ENCODE results near the gene HAS3.
A peak's percentile ranks its signal among the peaks of the same experiment; 100 is the strongest.

Gene HAS3

GRCh38 chr16:69089091-69089910, 16.2 kb upstream of the HAS3 start:
- DNase-seq (ENCODE audit: low read depth), result no peak

DNA sequence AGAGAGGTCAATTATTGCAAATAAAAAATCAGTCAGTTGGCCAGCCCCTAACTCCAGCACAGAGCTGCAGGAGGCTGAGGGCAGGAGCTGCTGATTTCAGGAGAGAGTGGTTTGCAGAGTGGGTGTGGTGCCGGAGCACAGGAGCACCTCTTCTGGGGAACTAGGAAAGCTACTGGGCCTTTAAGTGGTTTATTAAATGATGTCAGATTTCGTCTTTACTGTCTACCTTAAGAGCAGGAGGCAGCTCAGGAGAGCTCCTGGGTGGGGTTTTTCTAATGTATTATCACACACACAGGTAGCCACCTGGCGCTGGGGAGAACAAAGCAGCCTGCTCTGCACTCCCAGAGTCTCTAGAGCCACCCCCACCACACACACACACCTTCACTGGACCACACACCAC, 11.5 kb upstream of the HAS3 start:
- DNase-seq (ENCODE audit: low read depth), result no peak

DNA sequence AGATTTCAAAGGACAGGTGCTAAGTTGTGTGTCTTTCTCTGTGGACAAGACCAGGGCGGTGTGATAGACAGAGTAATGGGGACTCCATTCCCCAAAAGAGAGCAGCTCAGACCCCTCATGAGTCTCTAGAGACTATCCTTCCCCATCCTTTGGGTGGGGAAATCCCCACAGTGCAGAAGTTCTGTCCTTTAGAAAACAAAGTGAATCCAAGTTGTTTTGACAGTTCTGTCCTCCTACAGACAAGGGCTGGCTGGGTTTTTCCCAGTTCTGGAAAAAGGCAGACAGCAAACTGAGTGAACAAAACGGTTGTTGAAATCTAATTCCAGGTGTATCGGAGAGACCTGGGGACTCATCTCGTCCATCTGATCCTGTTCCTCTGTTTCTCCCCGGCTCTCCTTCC, 11.0 kb upstream of the HAS3 start:
- DNase-seq (ENCODE audit: low read depth), result no peak

GRCh38 chr16:69095193-69095592, 10.3 kb upstream of the HAS3 start:
- DNase-seq (ENCODE audit: low read depth), result no peak

- DNase-seq (ENCODE audit: low read depth), result no peak
Observed at GRCh38 chr16:69100071-69100691, 5.3 kb upstream of the HAS3 start.

DNA sequence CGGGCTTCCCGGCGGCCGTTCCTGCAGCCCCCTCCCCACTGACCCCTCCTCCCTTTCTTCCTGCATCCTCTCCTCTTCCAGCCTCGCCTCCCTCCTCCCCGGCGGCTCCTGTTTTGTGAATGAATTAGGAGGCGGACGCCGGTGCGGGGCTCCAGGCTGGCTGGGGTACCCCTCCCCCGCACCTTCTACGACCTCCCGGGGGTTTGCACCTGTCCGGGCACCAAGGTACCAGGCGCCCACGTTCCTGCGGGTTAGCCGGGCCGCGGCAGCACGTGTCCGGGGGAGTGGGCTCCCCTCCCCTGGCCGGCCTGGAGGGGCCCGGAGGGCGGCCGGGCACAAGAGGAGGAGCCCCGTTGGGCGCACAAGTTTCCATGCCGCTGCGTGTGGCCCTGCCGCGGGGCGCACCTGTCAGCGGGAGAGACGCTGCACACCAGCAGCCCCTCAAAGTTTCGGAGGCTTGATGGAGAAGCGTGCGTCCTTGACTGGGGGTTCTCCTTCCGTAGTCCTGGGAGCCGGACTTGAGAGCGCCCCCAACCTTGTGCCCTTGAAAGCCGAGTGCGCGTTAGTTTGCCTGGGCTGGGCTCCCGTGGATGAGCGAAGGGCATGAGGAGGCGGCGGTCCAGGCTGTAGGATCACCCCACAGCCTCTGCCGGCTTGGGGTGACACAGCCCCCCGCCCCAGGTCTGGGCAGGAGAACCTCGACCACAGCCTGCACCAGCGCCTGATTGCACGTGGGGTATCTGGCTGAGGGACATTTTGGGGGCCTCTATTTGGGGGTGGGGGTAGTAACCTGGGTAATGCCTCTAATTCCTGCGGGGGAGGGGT, 1.2 kb downstream of the HAS3 start:
- no peak for DNase-seq (ENCODE audit: low read depth)

GRCh38 chr16:69107316-69107962, 2.0 kb downstream of the HAS3 start:
- no peak for DNase-seq (ENCODE audit: low read depth)

GRCh38 chr16:69108064-69108904, 2.8 kb downstream of the HAS3 start:
- DNase-seq (ENCODE audit: low read depth), result no peak

DNA sequence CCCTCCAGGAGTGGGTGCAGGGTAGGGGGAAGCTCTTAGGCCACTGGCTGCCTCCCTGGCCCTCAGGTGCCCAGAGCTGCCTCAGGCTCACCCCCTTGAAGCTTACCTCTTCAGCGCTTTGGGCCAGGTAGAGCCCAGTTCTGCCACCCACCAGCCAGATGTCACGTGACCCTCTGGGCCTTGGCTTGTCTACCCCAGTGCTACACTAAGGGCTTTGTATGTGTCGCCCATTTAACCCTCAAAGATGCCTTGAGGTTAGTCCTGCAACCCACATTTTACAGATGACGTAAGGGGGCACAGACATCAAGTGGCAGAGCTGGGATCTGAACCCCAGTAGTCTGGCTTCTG, 3.4 kb downstream of the HAS3 start:
- no peak for DNase-seq (ENCODE audit: low read depth)

- no peak for DNase-seq (ENCODE audit: low read depth)
Observed at GRCh38 chr16:69109486-69110270, 4.2 kb downstream of the HAS3 start.

DNA sequence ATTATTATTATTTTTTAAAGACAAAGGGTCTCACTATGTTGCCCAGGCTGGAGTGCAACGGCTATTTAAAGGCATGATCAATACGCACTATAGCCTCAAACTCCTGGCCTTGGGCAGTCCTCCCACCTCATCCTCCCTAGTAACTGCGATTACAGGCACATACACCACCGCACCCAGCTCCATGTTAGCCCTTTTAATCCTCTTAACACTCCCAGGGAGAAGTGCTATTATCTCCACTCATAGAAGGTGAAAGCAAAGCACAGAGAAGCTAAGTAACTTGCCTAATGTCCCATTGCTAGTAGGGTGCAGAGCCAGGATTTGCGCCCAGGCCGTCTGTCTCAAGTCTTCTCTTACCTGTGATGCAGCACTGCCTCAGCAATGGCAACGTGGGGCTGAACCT, 5.0 kb downstream of the HAS3 start:
- DNase-seq (ENCODE audit: low read depth), result no peak

- DNase-seq (ENCODE audit: low read depth), result no peak
Observed at GRCh38 chr16:69111216-69111875, 5.9 kb downstream of the HAS3 start.

DNA sequence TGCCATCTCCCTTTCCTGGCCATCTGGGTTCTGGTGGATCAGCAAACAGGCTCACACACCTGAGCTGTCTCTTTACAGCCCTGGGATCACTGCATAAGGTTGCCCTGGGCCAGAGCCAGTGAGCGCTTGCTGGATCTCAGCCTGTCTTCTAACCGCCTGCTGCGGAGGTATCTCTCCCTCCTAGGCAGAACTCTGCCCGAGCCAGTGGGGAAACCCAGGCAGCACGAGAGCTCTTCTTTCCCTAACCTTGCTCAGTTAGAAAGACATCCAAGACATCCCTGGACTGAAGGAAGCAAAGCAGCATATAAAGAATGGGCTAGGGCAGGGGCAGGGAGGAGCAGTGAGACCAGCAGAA, 6.4 kb downstream of the HAS3 start:
- DNase-seq (ENCODE audit: low read depth), result no peak

- peak; percentile 22 for DNase-seq (ENCODE audit: low read depth)
Observed at GRCh38 chr16:69112285-69113129, 7.1 kb downstream of the HAS3 start.

- DNase-seq (ENCODE audit: low read depth), result no peak
Observed at GRCh38 chr16:69113216-69113615, 7.8 kb downstream of the HAS3 start.

- DNase-seq (ENCODE audit: low read depth), result no peak
Observed at GRCh38 chr16:69114346-69114975, 9.0 kb downstream of the HAS3 start.

GRCh38 chr16:69114976-69115355, 9.5 kb downstream of the HAS3 start:
- DNase-seq (ENCODE audit: low read depth), result no peak

DNA sequence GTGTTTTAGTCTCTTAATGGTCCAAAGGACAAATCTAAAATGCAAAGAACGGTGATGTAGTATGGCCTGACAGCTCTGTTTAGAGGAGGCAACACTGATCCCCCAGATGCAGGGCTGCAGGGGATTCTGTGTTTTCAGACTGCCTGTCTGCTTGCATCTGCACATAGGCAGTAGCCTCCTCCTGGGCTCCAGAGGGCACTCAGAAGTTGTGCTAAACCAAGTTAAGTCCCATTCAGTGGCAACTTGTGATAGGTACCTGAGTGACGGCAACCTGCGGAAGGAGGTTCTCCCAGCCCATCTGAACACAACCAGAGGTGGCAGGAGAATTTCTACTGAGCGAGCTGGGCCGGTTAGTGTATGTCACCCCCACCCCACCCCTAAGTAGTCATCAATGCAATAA, 9.9 kb downstream of the HAS3 start:
- no peak for DNase-seq (ENCODE audit: low read depth)

GRCh38 chr16:69115837-69116236, 10.4 kb downstream of the HAS3 start:
- no peak for DNase-seq (ENCODE audit: low read depth)

Data from activated gamma-delta T cell treated with anti-CD3 and anti-CD28 coated beads, Interleukin-2, amount 50 U/mL, for 16 hours (primary cell).